ENCODE data around the gene RELA. TPM values are rescaled to one million over a fixed set of nuclear protein-coding genes. Genes with fewer than 3 reads are reported as not detected.

The RELA gene
- polyA plus RNA-seq, 3 donors = 21.3 to 67.9 (median 30.9) TPM

GRCh38 chr11:65642014-65642671, 20.6 kb downstream of the RELA start:
- no peaks in the 10 kb centered on the region for H3K27me3 ChIP-seq (ENCODE audit: control insufficient read depth in 2 of 2, insufficient read depth in 2 of 2, low read length in 2 of 2)
- H3K9me3 ChIP-seq (replicated peaks in 1 of 2; ENCODE audit: control insufficient read depth in 1 of 2, insufficient read depth in 1 of 2, low read length in 2 of 2) = no peaks in the 10 kb centered on the region
- peaks cover 44 to 67% of the 10 kb centered on the region in 2 donors for H3K4me1 ChIP-seq (ENCODE audit: control insufficient read depth in 1 of 2, insufficient read depth in 2 of 2, low read length in 2 of 2)
- 62% methylated on average over 34 of the region's 49 CpGs for WGBS (ENCODE audit: insufficient coverage)
- peaks cover 78% of the 10 kb centered on the region for H3K79me2 ChIP-seq (ENCODE audit: insufficient read depth, low read length)
- H4K20me1 ChIP-seq (ENCODE audit: insufficient read depth, low read length) = peaks cover 76% of the 10 kb centered on the region
- Mint-ChIP-seq H3K27ac (peak overlapping the region; percentile 58 to 91 (median 86)), H3K4me3 (peak overlapping the region; percentile 94), H3K27me3 (ENCODE audit: low read depth in 3 of 3) (no peaks in the 10 kb centered on the region), H3K4me1 (peaks cover 53% of the 10 kb centered on the region), H3K9me3 (no peaks in the 10 kb centered on the region), H3K36me3 (peaks cover 36 to 54% of the 10 kb centered on the region in 2 donors)
- peak overlapping the region; percentile 61 to 99 (median 76) for H3K4me3 ChIP-seq (replicated peaks in 1 of 3; ENCODE audit: low read depth in 2 of 3, low read length in 3 of 3)
- no peak overlapping the region for H2AFZ ChIP-seq (ENCODE audit: insufficient read depth, low read depth, low read length, poor library complexity, severe bottlenecking)
- H3K9ac ChIP-seq (ENCODE audit: insufficient read depth, low read length, poor library complexity, severe bottlenecking) = peak overlapping the region; percentile 82
- H3K36me3 ChIP-seq (replicated peaks in 1 of 2; ENCODE audit: control insufficient read depth in 1 of 2, insufficient read depth in 2 of 2, low read length in 2 of 2) = peaks cover 43 to 48% of the 10 kb centered on the region in 2 donors
- H3K27ac ChIP-seq (ENCODE audit: low read depth in 1 of 2, low read length in 2 of 2) = peak overlapping the region; percentile 93 to 98
- no peak for DNase-seq
- TF ChIP-seq, protein P1, sequence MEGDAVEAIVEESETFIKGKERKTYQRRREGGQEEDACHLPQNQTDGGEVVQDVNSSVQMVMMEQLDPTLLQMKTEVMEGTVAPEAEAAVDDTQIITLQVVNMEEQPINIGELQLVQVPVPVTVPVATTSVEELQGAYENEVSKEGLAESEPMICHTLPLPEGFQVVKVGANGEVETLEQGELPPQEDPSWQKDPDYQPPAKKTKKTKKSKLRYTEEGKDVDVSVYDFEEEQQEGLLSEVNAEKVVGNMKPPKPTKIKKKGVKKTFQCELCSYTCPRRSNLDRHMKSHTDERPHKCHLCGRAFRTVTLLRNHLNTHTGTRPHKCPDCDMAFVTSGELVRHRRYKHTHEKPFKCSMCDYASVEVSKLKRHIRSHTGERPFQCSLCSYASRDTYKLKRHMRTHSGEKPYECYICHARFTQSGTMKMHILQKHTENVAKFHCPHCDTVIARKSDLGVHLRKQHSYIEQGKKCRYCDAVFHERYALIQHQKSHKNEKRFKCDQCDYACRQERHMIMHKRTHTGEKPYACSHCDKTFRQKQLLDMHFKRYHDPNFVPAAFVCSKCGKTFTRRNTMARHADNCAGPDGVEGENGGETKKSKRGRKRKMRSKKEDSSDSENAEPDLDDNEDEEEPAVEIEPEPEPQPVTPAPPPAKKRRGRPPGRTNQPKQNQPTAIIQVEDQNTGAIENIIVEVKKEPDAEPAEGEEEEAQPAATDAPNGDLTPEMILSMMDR (IDR thresholded peaks at IDR 0.05) = no peak
- H3K4me2 ChIP-seq (replicated peaks; ENCODE audit: extremely low read depth, low read length, poor library complexity, severe bottlenecking) = peak overlapping the region; percentile 100
- intact Hi-C loops (cut with micrococcal nuclease) = no loop called here

DNA sequence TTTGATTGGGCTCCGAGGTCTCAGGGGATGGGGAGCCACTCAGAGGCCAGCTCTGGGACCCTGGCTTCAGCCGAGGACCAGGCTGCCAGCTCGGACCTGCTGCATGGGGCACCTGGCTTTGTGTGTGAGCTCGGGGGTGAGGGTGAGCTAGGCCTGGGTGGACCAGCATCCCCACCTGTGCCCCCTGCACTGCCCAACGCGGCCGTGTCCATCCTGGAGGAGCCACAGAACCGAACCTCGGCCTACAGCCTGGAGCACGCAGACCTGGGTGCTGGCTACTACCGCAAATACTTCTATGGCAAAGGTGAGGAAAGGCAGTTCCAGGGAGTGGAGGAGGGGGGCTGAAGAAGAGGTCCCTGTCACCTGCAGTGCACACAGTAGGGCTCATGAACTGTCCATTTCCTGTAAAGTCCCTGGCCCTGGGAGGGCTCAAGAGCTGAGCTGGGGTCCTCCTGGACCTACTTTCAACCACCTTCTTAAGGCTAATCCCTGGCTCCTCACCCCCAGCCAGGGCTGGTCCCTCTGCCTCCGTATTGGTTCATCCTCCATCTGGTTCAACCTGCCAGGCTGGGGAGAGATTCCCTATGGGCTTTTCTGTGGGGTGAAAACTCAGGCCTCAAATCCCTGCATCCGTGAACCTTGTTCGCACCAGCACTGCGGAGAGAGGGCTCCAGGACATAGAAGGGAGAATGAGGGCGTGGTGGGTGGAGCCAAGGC, 21.3 kb downstream of the RELA start:
- Histone ChIP-seq H4K20me1 (ENCODE audit: insufficient read depth, low read length) (peaks cover 78% of the 10 kb centered on the region), H3K4me1 (ENCODE audit: control insufficient read depth in 1 of 2, insufficient read depth in 2 of 2, low read length in 2 of 2) (peaks cover 44 to 72% of the 10 kb centered on the region in 2 donors), H3K79me2 (ENCODE audit: insufficient read depth, low read length) (peaks cover 78% of the 10 kb centered on the region), H3K9ac (ENCODE audit: insufficient read depth, low read length, poor library complexity, severe bottlenecking) (peak overlapping the region; percentile 82), H3K27ac (ENCODE audit: low read depth in 1 of 2, low read length in 2 of 2) (peak overlapping the region; percentile 93 to 98), H3K4me3 (replicated peaks in 1 of 3; ENCODE audit: low read depth in 2 of 3, low read length in 3 of 3) (peak overlapping the region; percentile 61 to 99 (median 76)), H3K36me3 (replicated peaks in 1 of 2; ENCODE audit: control insufficient read depth in 1 of 2, insufficient read depth in 2 of 2, low read length in 2 of 2) (peaks cover 44 to 49% of the 10 kb centered on the region in 2 donors), H3K4me2 (replicated peaks; ENCODE audit: extremely low read depth, low read length, poor library complexity, severe bottlenecking) (peak overlapping the region; percentile 100), H3K27me3 (ENCODE audit: control insufficient read depth in 2 of 2, insufficient read depth in 2 of 2, low read length in 2 of 2) (no peaks in the 10 kb centered on the region), H3K9me3 (replicated peaks in 1 of 2; ENCODE audit: control insufficient read depth in 1 of 2, insufficient read depth in 1 of 2, low read length in 2 of 2) (no peaks in the 10 kb centered on the region), H2AFZ (ENCODE audit: insufficient read depth, low read depth, low read length, poor library complexity, severe bottlenecking) (peak overlapping the region; percentile 67)
- Mint-ChIP-seq H3K36me3 (peaks cover 40 to 58% of the 10 kb centered on the region in 2 donors), H3K4me3 (peak overlapping the region; percentile 94), H3K9me3 (no peaks in the 10 kb centered on the region), H3K27me3 (ENCODE audit: low read depth in 3 of 3) (no peaks in the 10 kb centered on the region), H3K27ac (peak overlapping the region; percentile 86 to 94 (median 90)), H3K4me1 (peaks cover 56% of the 10 kb centered on the region)
- DNase-seq = no peak
- intact Hi-C loops (cut with micrococcal nuclease) = no loop called here
- TF ChIP-seq, protein P1 (IDR thresholded peaks at IDR 0.05) = no peak
- WGBS (ENCODE audit: insufficient coverage) = 41% methylated on average over 15 of the region's 16 CpGs

All from CD14-positive monocyte (primary cell).